Stimulated activated CD4-positive, alpha-beta T cell treated with anti-CD3 and anti-CD28 coated beads, TNF-alpha, amount 100 ng/mL, for 48 hours (primary cell): ENCODE measurements around the gene TLK2.
"Not testable (repeated sequence)": the region's sequence is repeated elsewhere in the genome, so short reads cannot be mapped to it uniquely, and the experiment has no call there.

Experiments
- DNase-seq, 3 donors: peaks; one replicate each; pipeline ENCODE4 v3.0.0-alpha.2; 2020; ENCODE audit warnings: low read depth in 3 of 3

Gene TLK2

DNA sequence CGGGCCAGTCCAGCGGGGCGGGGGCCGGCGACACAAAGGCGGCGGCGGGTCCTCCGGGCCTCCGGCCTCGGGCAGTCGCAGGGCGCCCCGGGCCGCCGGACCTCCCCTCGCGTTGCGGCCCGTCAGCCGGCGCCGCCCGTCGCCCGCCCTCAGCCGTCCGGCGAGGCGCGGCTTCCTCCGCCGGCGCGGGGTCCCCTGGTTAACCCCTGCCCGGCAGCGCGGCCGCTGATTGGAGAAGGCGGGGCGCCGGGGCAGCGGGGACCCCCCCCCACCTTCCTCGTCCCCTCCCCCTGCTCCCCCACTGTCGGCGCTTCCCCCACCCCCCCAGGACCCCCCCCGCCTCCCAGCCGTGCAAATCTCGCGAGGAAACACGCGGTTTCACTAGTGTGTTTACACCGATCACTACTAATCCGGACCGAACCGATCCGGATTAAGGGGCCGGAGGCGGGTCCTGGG is at the start of gene TLK2:
TLK2 (plus strand) TSS at position 402 of the 456 bp plus-strand sequence. CDS start 2,301 bp downstream, outside the sequence.
- DNase-seq, result peak; percentile 61 to 76 (median 63)

DNA sequence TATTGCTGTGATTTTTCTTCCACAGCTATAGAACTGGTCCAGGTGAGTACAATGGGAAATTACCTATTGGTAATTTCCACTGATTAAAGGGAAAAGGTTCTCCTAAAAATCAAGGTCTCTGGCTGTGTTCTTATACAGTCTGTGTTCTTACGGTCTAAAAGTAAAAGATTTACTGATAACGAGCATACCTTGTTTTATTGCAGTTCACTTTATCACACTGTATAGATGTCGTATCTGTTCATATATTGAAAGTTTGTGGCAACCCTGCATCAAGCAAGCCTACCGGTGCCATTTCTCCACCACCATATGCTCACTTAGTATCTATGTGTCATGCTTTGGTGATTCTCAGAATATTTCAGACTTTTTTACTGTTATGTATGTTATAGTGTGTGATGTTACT is 43.4 kb upstream of the TLK2 start:
- not testable (repeated sequence) for DNase-seq

DNA sequence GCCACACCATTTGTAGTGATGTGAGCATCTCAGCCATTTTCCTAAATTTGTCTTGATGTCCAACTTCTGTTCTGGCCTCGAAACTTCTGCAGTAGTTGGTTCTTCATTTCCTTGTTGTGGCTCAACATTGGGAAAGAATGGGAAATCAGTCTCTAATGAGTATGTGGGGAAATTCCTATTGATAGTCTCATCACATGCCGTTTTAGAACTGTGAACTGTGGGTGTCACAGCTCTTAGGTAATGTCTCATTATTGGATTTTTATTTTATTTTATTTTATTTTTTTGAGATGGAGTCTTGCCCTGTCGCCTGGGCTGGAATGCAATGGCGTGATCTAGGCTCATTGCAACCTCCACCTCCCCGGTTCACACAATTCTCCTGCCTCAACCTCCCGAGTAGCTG is 37.4 kb upstream of the TLK2 start:
- not testable (repeated sequence) for DNase-seq

DNA sequence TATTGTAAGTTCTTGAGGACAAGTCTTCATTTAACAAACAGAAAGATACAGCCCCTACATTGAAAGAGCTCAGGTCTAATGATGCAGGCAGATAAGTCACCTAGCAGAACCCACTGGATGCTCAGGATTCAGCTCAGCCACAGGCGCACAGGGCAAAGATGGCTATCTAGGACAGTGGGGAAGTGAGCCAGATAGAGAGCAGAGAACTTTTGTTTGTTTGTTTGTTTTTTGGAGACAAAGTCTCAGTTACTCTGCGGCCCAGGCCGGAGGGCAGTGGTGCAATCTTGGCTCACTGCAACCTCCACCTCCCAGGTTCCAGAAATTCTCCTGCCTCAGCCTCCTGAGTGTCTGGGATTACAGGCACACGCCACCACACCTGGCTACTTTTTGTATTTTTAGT is 34.6 kb upstream of the TLK2 start:
- DNase-seq, result no peak

DNA sequence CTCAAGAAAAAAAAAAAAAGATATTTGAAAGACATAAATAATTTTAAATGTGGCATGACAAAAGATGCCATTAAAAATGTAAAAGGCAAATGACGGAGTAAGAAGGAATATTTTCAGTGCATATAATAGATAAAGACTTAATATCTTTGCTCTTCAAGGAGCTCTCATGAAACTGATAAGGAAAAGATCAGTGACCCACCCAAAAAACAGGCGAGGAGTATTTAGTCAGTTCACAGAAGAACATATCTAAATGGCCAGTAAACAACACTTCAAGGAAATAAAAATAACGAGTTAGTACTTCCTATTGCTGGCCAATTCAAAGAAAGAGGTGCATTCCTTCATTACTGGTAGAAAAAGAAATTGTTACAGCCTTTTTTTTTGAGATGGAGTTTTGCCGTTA is 32.8 kb upstream of the TLK2 start:
- DNase-seq, result not testable (repeated sequence)

DNA sequence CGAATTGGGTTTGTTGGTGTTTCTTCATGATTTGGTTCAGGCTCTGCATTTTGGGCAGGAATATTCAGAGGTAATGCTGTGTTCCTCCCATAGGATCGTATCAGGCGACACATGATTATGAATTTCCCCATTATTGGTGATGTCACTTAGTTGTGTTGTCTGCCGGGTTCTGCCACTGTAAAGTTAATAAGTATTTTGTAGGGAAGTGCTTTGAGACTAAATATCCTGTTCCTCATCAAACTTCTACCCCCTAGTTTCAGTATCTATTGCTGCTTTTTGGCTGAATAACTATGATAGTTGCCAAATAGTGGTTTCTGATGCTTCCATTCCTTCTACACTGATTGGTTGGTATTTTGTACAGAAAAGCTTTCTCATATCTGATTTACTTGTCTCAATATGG is 26.4 kb upstream of the TLK2 start:
- DNase-seq, result not testable (repeated sequence)

DNA sequence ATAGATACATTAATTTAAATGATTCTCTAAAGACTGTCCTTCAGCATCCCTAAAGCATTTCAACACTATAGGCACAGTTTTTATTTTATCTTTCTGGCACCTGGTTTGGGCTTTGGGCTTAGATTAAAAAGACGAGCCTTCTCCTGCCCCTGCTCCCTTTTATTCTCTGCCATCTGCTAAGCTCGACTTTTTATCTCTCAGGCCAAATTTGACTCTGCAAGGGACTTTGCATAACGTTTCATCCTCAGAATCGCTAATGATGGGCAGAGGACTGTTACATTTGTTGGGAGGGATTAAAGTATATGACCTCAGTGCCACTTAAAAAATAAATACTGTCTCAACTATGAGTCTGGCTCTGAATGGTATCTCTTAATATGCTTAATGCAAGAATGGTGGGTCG is 25.6 kb upstream of the TLK2 start:
- not testable (repeated sequence) for DNase-seq

DNA sequence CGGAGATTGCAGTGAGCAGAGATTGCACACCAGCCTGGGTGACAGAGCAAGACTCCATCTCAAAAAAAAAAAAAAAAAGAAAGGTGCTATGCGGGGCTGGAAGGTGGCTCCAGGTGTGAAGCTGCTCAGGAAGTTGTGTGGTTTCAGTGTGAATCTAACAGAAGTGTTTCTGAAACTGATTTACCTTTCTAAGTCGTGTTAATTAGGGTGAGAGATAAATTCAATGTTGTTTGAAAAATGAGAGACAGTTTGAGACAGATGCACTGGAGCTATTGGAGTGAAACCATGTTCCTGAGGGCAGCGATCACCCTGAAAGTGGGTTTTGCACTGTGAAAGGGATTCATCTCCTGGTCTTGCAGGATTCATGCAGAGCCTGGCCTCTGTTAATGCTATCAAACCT is 25.0 kb upstream of the TLK2 start:
- not testable (repeated sequence) for DNase-seq

DNA sequence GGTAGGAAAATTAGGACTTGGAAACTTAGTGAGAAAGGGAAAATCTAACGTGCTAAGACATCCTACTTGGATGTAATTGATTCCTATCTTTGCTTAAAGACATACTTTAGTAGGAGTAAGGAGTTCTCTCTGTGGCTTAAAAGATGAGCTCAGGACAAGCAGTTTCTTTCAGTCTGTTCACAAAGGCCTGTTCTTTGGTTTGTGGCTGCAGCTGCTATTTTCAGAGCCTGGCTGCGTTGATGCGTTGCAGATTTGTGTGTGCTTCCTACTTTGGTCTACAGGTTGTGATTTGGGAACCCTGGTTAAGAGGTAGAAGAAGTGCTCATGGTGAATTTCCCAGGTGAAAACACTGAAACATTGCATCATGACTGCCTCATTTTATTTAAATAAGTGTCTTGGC is 24.5 kb upstream of the TLK2 start:
- DNase-seq, result not testable (repeated sequence)

DNA sequence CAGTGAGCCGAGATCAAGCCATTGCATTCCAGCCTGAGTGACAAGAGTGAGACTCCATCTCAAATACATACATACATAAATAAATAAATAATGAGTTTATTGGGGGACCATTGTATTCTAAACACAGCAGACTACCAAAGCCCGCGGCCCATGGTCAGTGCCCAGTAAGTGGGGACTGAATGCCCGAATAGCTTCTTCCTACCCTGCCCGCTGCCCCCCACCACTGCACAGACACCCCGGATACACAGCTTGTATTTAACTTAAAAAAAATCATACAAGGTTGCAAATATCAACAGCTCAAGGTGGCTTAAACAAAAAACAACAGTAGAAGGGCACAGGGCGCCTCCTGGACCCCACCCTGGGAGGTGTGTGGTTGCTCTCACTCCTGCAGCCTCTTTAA is 22.6 kb upstream of the TLK2 start:
- no peak for DNase-seq

DNA sequence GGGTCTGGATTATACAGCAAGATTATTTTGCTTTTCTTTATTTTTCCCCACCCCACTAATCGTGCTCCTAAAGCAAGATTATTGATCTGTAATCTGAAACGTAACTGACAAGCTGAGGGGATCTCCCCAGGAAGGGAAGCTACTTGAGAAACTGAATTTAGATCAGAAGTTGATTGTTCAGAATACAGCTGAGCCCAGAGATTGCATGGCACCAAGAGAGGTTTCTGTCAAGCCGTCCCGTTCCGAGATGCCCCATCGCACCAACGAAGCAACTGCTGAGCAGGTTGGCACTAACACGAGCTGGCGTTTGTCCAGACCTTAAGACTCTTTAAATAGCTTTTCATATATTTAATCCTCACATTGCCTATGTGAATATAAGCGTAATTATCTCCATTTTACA is 20.1 kb upstream of the TLK2 start:
- not testable (repeated sequence) for DNase-seq

DNA sequence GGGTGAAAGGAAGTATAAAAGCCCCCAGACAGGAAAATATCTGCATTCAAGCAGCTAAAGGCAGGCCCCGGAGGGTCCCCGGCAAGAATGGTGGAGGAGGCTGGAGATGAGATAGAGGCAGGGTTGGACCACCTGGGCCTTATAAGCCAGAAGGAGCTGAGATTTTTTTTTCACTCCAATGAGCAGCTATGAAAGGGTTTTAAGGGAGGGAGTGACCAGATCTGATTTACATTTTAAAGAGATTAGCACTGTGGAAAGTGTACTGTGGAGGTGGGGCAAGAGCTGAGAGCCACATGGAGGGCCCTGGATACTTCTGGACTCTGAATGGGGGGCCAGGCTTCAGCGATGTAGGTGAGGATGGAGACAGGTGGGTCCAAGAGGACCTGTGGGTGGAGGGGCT is 14.2 kb upstream of the TLK2 start:
- DNase-seq, result not testable (repeated sequence)

DNA sequence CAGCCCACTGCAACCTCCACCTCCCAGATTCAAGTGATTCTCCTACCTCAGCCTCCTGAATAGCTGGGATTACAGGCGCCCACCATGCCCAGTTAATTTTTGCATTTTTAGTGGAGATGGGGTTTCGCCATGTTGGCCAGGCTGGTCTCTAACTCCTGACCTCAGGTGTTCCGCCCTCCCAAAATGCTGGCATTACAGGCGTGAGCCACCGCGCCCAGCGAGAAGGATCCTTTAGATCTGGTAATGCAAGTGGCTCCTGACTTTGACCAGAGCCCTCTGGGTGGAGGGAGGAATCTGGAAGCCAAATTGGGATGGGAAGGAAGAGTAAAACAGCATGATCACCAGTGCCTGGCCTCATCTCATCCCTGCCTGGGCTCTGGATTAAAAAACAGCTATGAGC is 13.4 kb upstream of the TLK2 start:
- not testable (repeated sequence) for DNase-seq

DNA sequence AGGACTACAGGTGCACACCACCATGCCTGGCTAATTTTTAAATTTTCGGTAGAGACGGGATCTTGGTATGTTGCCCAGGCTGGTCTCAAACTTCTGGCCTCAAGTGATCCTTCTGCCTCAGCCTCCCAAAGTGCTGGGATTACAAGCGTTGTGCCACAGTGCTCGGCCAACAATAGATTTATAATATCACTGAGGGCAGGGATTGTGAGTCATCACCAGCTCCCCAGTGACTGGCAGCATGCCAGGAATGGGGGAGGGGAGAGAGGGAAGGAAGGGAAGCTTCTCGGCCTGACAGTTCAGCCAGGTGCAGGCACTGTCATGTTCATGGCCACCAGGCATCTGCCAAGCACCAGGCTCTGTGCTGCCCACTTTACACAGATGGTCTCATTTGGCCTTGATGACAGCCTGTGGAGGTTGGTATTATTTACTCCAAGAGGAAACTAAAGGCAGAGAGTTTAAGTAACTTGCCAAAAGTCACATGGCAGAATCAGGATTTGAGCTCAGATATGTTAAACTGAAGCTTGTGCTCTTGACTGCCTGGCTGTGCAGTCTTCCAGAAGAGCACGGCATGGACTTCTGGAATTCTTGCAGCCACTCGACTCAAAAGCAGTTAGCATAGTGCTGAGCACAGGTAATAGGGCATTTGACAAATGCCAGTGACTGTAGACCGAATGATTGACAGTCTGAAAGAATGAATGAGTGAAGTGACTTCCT is 7.8 kb upstream of the TLK2 start:
- peak; percentile 38 to 44 (median 40) for DNase-seq

DNA sequence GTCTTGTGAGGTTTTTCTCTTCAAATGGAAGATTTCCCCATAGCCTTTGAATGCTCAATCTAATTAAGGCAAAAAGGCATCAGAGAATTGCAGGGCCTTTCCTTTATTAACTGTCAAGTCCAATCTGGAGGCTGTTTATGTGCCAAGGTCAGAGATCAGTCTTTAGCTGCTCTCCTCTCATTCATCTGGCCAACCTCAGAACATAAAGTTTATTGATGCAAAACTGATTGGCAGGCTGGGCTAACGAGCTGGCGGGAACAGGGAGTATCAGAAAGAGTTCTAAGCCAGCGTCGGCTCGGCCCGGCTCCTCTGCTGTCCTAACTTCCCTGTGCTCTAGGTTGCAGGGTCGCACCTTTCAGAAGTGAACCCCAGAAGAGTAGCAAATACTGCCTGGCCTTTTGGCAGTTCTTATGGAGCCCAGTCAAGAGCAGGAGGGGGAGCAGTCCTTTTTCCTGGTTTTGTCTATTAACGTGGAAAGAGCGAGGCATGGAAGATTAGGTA is 7.2 kb upstream of the TLK2 start:
- DNase-seq, result not testable (repeated sequence)

DNA sequence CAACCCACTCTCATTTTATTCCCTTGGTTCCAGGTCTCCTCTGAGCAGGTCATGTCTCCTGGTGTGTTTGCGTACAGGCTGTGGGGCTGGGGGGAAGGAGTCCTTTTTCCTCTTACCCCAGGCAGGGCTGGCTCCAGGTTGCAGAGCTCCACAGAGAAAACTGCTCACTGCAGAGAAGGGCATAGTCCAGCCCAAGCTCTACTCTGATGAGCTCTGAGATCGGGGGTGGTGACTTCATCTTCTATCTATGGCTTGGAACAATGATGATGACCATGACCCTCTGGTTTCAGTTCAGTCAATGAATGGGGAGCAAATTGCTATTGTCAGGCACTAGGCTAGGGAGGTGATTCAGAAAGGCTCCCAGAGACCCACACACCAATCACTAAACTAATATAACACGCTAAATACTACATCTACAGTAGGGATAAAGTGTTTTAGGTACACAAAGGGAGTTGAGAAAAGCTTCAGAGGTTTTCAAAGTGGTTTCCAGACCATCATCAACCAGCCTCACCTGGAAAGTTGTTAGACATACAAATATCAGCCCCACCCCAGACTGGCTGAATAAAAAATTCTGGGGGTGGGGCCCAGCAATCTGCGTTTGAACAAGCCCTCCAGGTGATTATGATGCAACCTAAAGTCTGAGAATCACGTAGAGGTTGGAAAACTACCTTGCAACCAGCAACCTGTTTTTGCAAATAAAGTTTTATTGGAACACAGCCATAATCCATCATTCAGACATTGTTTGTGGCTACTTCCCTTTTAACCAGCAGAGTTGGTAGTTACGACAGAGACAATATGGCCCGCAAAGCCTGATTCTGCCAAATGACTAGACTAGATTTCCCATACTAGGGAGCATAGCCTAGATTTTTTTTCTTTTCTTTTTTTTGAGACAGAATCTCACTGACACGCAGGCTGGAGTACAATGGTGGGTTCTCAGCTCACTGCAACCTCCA is 5.3 kb upstream of the TLK2 start:
- DNase-seq, result not testable (repeated sequence)

DNA sequence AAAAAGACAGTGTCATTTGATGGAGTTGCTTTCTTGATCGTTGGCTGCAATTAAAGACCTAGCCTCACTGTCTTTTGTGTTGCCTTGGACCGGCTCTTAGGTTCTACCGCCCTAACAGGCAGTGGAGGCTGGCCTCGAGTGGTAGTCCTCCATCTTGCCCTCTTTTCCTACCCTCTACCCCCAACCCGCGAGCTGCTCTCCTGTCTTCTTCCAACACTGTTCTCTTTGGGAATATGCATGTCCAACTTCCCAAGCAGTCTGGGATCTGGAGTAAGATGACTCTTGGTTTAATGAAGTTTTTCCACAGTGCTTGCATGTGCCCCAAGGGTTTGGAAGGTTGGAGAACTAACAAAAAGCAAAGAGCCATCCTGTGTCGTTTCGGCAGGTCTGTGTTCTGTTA is 1.5 kb upstream of the TLK2 start:
- not testable (repeated sequence) for DNase-seq

DNA sequence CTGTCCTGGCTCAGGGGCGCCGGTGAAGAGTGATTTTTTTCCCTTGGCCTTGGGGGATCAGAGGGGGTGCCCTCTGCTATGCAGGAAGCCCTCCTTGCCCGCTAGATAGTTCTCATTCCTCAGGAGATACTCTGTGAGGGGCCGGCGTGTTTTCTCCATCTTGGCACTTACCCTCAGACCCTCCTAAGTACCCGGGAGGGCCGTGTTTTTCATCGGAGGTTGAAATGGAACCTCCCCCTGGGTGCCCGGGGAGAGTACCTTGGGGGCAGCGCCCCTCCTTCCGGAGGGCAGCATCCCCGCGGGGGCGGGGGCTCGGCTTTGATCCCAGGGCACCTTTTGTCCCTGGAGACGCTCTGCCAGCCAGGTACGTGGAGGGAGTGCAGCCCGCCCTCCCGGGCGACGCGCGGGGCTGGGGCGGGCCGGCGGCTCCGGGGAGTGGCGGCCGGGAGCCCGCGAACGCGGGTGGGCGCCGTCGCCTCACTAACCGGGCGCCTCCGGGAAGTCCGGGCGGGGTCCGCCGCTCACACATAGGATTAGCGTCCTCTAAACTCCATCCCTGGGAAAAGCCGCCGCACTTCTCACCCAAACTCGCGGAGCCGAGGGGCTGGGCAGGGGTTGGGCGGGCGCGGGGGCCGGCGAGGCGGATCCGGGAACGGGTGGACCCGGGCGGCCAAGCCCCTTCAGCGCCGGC is 762 bp upstream of the TLK2 start:
- peak in 1 of 3 donors; percentile 19 for DNase-seq

DNA sequence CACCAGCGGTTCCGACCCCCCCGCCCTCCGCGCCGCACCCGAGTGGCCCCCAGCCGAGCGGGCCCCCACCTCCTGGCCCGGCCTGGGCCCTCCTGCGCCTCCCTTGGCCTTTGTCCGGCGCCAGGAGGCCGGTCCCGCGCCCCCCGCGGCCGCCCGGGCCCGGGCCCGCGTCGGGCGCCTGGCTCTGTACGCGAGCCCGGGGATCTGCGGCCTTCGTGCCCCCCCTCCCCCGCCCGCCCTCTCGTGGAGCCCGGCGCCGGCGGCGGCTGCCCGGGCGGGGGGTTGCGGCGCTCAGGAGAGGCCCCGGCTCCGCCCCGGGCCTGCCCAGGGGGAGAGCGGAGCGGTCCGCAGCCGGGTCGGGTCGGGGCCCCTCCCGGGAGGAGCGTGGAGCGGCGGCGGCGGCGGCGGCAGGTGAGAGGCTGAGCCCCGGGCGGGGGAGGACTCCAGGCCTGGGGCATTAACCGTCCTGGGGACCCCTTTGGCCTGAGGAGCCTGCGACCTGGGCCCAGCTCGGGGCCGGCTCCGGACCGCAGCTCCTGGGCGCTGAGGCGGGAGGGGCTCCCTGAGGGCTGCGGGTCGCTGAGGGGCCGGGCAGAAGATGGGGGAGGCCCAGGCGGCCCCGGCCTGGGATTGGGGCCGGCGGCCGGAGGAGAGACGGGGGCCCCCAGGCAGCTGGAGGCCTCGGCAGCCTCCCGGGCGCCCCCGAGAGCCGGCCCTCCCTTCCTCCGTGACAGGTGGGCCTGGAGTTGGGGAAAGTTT is 434 bp downstream of the TLK2 start:
- not testable (repeated sequence) for DNase-seq

DNA sequence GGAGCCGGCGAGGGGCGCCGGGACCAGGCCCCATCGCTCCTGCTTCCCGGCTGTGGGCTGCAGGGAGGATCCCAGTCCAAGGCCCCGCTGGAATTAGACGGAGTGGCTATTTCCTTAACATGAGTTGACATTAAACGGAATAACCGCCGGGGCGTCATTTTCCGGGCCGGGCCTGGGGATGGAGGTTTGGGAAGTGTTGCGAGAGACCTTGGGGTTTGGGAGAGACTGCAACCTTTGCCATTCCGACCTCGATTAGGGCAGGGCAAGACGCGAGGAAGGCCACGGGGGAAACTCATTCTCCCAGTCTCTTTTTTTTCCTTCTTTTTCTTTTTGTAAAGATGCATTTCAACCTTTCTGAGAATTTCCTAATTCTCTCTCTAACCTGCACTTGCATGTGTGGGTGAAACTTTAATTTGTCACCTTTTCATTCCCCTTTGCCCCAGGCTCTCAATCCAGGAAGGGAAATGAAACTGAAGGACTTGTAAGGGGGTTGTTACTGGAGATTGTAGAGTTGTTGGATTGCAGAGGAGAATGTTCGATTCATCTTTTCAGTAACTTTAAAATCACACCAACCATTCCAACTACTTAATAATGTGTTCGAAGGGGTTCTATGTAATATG is 1.1 kb downstream of the TLK2 start:
- not testable (repeated sequence) for DNase-seq

DNA sequence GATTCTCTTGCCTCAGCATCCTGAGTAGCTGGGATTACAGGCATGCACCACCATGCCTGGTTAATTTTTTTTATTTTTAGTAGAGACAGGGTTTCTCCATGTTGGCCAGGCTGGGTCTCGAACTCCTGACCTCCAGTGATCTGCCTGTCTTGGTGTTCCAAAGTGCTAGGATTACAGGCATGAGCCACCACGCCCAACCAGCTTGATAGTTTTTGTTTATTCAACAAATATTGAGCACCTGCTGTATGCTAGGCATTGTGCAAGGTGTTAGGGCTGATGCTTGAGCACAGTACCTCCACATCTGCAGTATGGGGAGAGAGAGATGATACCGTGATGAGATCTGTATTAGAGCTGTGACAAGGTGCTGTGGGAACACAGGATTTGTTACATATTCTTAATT is 3.9 kb downstream of the TLK2 start:
- DNase-seq, result not testable (repeated sequence)
